ENCODE data around the gene UGT1A3. TPM values are rescaled to one million over a fixed set of nuclear protein-coding genes. Genes with fewer than 3 reads are reported as not detected.

Gene UGT1A3
- not detected in 2 replicates for total RNA-seq (2013; cell fraction: nucleolus; rRNA removed)
- total RNA-seq (2014; rRNA removed) (not detected in 2 replicates), total RNA-seq (2014; rRNA removed; fragmentation: Illumina TruSeq; extraction: Trizol) (not detected in 2 replicates), total RNA-seq (2021) (not detected in 2 replicates), polyA plus RNA-seq (2011; rRNA removed) (not detected in 2 replicates), polyA plus RNA-seq (2014; fragmentation: Illumina TruSeq; extraction: Trizol) (not detected in 2 replicates), polyA plus RNA-seq (2014; fragmentation: Nextera tagmentation; extraction: Ambion mirVana) (not detected), polyA plus RNA-seq (2014; rRNA removed) (not detected in 2 replicates), polyA plus RNA-seq (2016; fragmentation: Nextera tagmentation; extraction: Ambion mirVana) (not detected), polyA minus RNA-seq (2011; rRNA and poly(A)+ RNA removed) (not detected in 2 replicates), Bru-seq, nascent RNA (not detected), BruChase-seq, experiment 1, labeled RNA remaining after a 6-hour chase (not detected), BruChase-seq, experiment 2, labeled RNA remaining after a 2-hour chase (not detected)
- not detected for polyA plus RNA-seq (2011; ENCODE audit: low read depth)
- not detected in 2 replicates for polyA plus RNA-seq (2011; cell fraction: cytosol; rRNA removed)
- not detected in 2 replicates for polyA plus RNA-seq (2011; cell fraction: nucleus; rRNA removed)
- not detected in 2 replicates for polyA plus RNA-seq (2012)
- not detected in 2 replicates for polyA minus RNA-seq (2011; cell fraction: cytosol; rRNA and poly(A)+ RNA removed)
- polyA minus RNA-seq (2011; cell fraction: nucleus; rRNA and poly(A)+ RNA removed): not detected in 2 replicates
- long read RNA-seq, experiment 1: 0 reads
- long read RNA-seq, experiment 2: 0 reads

- intact Hi-C loops (cut with micrococcal nuclease; ENCODE audit: unreplicated experiment) (no loop called here), in situ Hi-C loops (cut with MboI) (no loop called here)
- no peak for ATAC-seq
- RAD21 ChIA-PET (ENCODE audit: unreplicated experiment): no interaction called here
- no peak within 1 kb of the TSS for H3K9ac ChIP-seq (ENCODE audit: control insufficient read depth, insufficient read depth, low read length)
- CTCF ChIA-PET: no interaction called here
- H3K4me2 ChIP-seq (ENCODE audit: control insufficient read depth, insufficient read depth): no peak within 1 kb of the TSS
- H3K4me1 ChIP-seq (ENCODE audit: control insufficient read depth, insufficient read depth, low read length): no peaks in the 10 kb centered on the region
- H2AFZ ChIP-seq (ENCODE audit: control insufficient read depth, low read depth, low read length): no peak within 1 kb of the TSS
- H4K20me1 ChIP-seq (ENCODE audit: control insufficient read depth, insufficient read depth): no peaks in the 10 kb centered on the region
- DNase-seq (ENCODE audit: low read depth, low spot score): no peak
- BruUV-seq (replicated peaks): no TSS peak
- SMC1A ChIA-PET (ENCODE audit: uncharacterized antibody, unreplicated experiment): no interaction called here
- H3K27ac ChIP-seq (ENCODE audit: control insufficient read depth, insufficient read depth): no peak within 1 kb of the TSS
- H3K4me3 ChIP-seq: no peak within 1 kb of the TSS
- POLR2A ChIA-PET: no interaction called here
- FAIRE-seq: no peak
- H3K27me3 ChIP-seq (replicated peaks in 1 of 2; ENCODE audit: control insufficient read depth in 2 of 2, insufficient read depth in 2 of 2, low read length in 1 of 2): no peaks in the 10 kb centered on the region
- WGBS (ENCODE audit: insufficient coverage, insufficient replicate concordance, low lambda C conversion rate, missing lambda C conversion rate): 26% methylated on average over 8 of the region's 8 CpGs
- no peaks in the 10 kb centered on the region for H3K9me3 ChIP-seq (replicated peaks; ENCODE audit: control insufficient read depth, insufficient read depth, low read length)
- H3K36me3 ChIP-seq (ENCODE audit: control insufficient read depth in 2 of 2, insufficient read depth in 2 of 2, low read length in 1 of 2): no peaks in the 10 kb centered on the region
- H3K79me2 ChIP-seq (ENCODE audit: control insufficient read depth, insufficient read depth, low read length): no peaks in the 10 kb centered on the region
- TF ChIP-seq SMAD1 (IDR thresholded peaks at IDR 0.05; ENCODE audit: low read depth, partially characterized antibody): no peak
- TF ChIP-seq HSF1 (IDR thresholded peaks at IDR 0.05; ENCODE audit: low read depth, low read length): no peak
- TF ChIP-seq EGR1 (IDR thresholded peaks at IDR 0.05; ENCODE audit: borderline replicate concordance in 1 of 2, low read depth in 2 of 2, low read length in 2 of 2): no peak
- no peak for TF ChIP-seq POU2F2 (IDR thresholded peaks at IDR 0.05; ENCODE audit: borderline replicate concordance, low read depth, low read length)
- TF ChIP-seq FOS (IDR thresholded peaks at IDR 0.05; ENCODE audit: borderline replicate concordance, extremely low read depth, insufficient read length): no peak
- no peak for TF ChIP-seq SUPT20H (IDR thresholded peaks at IDR 0.05; ENCODE audit: borderline replicate concordance, control insufficient read depth, low read depth, low read length)
- no peak for TF ChIP-seq SRF (IDR thresholded peaks at IDR 0.05; ENCODE audit: low read depth in 2 of 2, low read length in 2 of 2)
- TF ChIP-seq SIN3A (IDR thresholded peaks at IDR 0.05; ENCODE audit: low read depth, low read length): no peak
- TF ChIP-seq ATF2 (IDR thresholded peaks at IDR 0.05; ENCODE audit: low read length): no peak
- no peak for TF ChIP-seq E2F8 (IDR thresholded peaks at IDR 0.05; ENCODE audit: low read depth, partially characterized antibody)
- no peak for TF ChIP-seq MLLT1 (IDR thresholded peaks at IDR 0.05)
- no peak for TF ChIP-seq ELK1 (IDR thresholded peaks at IDR 0.05; ENCODE audit: low read depth, low read length)
Observed at GRCh38 chr2:233728723-233729301, at the start of gene UGT1A3. TSS of gene UGT1A3 (plus strand) at chr2:233729042. CDS start at chr2:233729127, 85 bp downstream.

Measured in GM12878 (cell line).